Nephron (organoid): ENCODE measurements around the gene PHF20.

Experiments
- H3K27ac Mint-ChIP-seq, 3 experiments: 2 replicates each; pipeline ENCODE4 v1.8.0; 2020; ENCODE audit warnings: mixed read lengths in 3 of 3, mild to moderate bottlenecking in 2 of 3, moderate library complexity in 1 of 3
- H3K27me3 Mint-ChIP-seq: 2 replicates; pipeline ENCODE4 v1.8.0; 2021; ENCODE audit warnings: low read depth, mild to moderate bottlenecking, moderate library complexity, mixed read lengths
- H3K36me3 Mint-ChIP-seq: 2 replicates; pipeline ENCODE4 v1.8.0; 2020; ENCODE audit warnings: low read depth, mixed read lengths
- H3K4me1 Mint-ChIP-seq: 2 replicates; pipeline ENCODE4 v1.8.0; 2020; ENCODE audit warnings: mixed read lengths
- H3K4me3 Mint-ChIP-seq, 3 experiments: 2 replicates each; pipeline ENCODE4 v1.8.0; 2020; ENCODE audit warnings: mild to moderate bottlenecking in 3 of 3, mixed read lengths in 3 of 3, moderate library complexity in 2 of 3
- H3K9me3 Mint-ChIP-seq: 2 replicates; pipeline ENCODE4 v1.8.0; 2020; ENCODE audit warnings: mixed read lengths
- CTCF ChIP-seq, 3 experiments: fragments of 200-600 bp; sonication (generic); IDR thresholded peaks; one replicate each; pipeline ENCODE4 v1.5.0; 2021; ENCODE audit warnings: antibody characterized with exemption in 3 of 3; ENCODE audit not compliant: unreplicated experiment in 3 of 3

PHF20 gene

GRCh38 chr20:35901678-35902544 lies 130.1 kb downstream of the PHF20 start:
- H3K27ac Mint-ChIP-seq = no peak overlapping the region
- H3K27me3 Mint-ChIP-seq = no peaks in the 10 kb centered on the region
- no peak for TF ChIP-seq CTCF (IDR thresholded peaks at IDR 0.05; ENCODE audit: unreplicated experiment in 3 of 3)
- no peaks in the 10 kb centered on the region for H3K9me3 Mint-ChIP-seq
- no peaks in the 10 kb centered on the region for H3K4me1 Mint-ChIP-seq
- H3K36me3 Mint-ChIP-seq = peaks cover 38% of the 10 kb centered on the region
- no peak overlapping the region for H3K4me3 Mint-ChIP-seq

- H3K27ac Mint-ChIP-seq = no peak overlapping the region
- TF ChIP-seq CTCF (IDR thresholded peaks at IDR 0.05; ENCODE audit: unreplicated experiment in 3 of 3) = no peak
- H3K9me3 Mint-ChIP-seq = no peaks in the 10 kb centered on the region
- H3K36me3 Mint-ChIP-seq = peaks cover 38% of the 10 kb centered on the region
- H3K4me1 Mint-ChIP-seq = no peaks in the 10 kb centered on the region
- no peak overlapping the region for H3K4me3 Mint-ChIP-seq
- H3K27me3 Mint-ChIP-seq = no peaks in the 10 kb centered on the region
Measured at GRCh38 chr20:35902545-35902941, 130.7 kb downstream of the PHF20 start.

GRCh38 chr20:35903843-35904242 lies 132.0 kb downstream of the PHF20 start:
- Mint-ChIP-seq H3K27me3 (no peaks in the 10 kb centered on the region), H3K27ac (no peak overlapping the region), H3K4me3 (no peak overlapping the region), H3K9me3 (no peaks in the 10 kb centered on the region), H3K4me1 (no peaks in the 10 kb centered on the region), H3K36me3 (peaks cover 48% of the 10 kb centered on the region)
- TF ChIP-seq CTCF (IDR thresholded peaks at IDR 0.05; ENCODE audit: unreplicated experiment in 3 of 3) = no peak

- Mint-ChIP-seq H3K4me3 (no peak overlapping the region), H3K27me3 (no peaks in the 10 kb centered on the region)
Measured at GRCh38 chr20:35904982-35905663, 133.3 kb downstream of the PHF20 start.

GRCh38 chr20:35907017-35907701 lies 135.3 kb downstream of the PHF20 start:
- no peaks in the 10 kb centered on the region for H3K4me1 Mint-ChIP-seq
- H3K9me3 Mint-ChIP-seq = no peaks in the 10 kb centered on the region
- H3K4me3 Mint-ChIP-seq = no peak overlapping the region
- H3K36me3 Mint-ChIP-seq = peaks cover 54% of the 10 kb centered on the region
- H3K27ac Mint-ChIP-seq = no peak overlapping the region
- TF ChIP-seq CTCF (IDR thresholded peaks at IDR 0.05; ENCODE audit: unreplicated experiment in 3 of 3) = no peak
- H3K27me3 Mint-ChIP-seq = no peaks in the 10 kb centered on the region

More at GRCh38 chr20:35904982-35905663, 133.3 kb downstream of the PHF20 start:
- H3K4me1 Mint-ChIP-seq = no peaks in the 10 kb centered on the region
- no peak overlapping the region for H3K27ac Mint-ChIP-seq
- peaks cover 50% of the 10 kb centered on the region for H3K36me3 Mint-ChIP-seq
- H3K9me3 Mint-ChIP-seq = no peaks in the 10 kb centered on the region
- no peak for TF ChIP-seq CTCF (IDR thresholded peaks at IDR 0.05; ENCODE audit: unreplicated experiment in 3 of 3)
